ENCODE measurements around the gene PLGRKT. TPM values are rescaled to one million over a fixed set of nuclear protein-coding genes. Genes with fewer than 3 reads are reported as not detected.
"Not testable (repeated sequence)": the region's sequence is repeated elsewhere in the genome, so short reads cannot be mapped to it uniquely, and the experiment has no call there.

The PLGRKT gene
- total RNA-seq, 1 donor from 2014 or later, result 28.5 TPM

DNA sequence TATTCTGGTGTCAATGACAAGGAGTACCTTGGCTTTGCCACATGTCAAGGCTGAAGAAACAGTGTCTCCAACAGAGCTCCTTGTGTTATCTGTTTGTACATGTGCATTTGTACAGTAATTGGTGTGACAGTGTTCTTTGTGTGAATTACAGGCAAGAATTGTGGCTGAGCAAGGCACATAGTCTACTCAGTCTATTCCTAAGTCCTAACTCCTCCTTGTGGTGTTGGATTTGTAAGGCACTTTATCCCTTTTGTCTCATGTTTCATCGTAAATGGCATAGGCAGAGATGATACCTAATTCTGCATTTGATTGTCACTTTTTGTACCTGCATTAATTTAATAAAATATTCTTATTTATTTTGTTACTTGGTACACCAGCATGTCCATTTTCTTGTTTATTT is 32.4 kb upstream of the PLGRKT start:
- TF ChIP-seq, protein P1, sequence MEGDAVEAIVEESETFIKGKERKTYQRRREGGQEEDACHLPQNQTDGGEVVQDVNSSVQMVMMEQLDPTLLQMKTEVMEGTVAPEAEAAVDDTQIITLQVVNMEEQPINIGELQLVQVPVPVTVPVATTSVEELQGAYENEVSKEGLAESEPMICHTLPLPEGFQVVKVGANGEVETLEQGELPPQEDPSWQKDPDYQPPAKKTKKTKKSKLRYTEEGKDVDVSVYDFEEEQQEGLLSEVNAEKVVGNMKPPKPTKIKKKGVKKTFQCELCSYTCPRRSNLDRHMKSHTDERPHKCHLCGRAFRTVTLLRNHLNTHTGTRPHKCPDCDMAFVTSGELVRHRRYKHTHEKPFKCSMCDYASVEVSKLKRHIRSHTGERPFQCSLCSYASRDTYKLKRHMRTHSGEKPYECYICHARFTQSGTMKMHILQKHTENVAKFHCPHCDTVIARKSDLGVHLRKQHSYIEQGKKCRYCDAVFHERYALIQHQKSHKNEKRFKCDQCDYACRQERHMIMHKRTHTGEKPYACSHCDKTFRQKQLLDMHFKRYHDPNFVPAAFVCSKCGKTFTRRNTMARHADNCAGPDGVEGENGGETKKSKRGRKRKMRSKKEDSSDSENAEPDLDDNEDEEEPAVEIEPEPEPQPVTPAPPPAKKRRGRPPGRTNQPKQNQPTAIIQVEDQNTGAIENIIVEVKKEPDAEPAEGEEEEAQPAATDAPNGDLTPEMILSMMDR (IDR thresholded peaks at IDR 0.05; ENCODE audit: insufficient read depth, low read length, poor library complexity, severe bottlenecking), result no peak
- no peak overlapping the region for H3K4me3 ChIP-seq (ENCODE audit: low read depth, low read length)
- no peaks in the 10 kb centered on the region for H3K27me3 ChIP-seq (ENCODE audit: control insufficient read depth, insufficient read depth, low read length)
- no peak for DNase-seq (ENCODE audit: low read depth)
- H3K36me3 ChIP-seq (ENCODE audit: control insufficient read depth, insufficient read depth, low read length), result peaks cover 2% of the 10 kb centered on the region

DNA sequence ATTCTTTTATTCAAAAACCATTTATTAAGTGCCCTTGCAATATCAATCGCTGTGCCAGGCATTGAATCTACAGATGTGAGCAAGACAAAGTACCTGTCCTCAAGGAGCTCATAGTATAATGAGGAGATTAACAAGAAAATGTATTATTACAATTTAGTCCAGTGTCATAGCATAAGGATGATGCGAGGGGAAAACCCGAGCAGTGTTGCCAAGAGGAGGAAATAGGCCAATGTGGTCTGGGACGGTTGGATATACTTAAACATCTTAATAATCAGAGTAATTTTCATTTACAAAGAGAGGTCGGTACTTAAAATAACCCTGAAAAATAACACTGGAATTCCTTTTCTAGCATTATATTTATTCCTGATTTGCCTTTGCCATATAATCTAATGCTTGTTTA is 31.1 kb upstream of the PLGRKT start:
- Histone ChIP-seq H3K4me3 (ENCODE audit: low read depth, low read length) (no peak overlapping the region), H3K36me3 (ENCODE audit: control insufficient read depth, insufficient read depth, low read length) (peaks cover 2% of the 10 kb centered on the region), H3K27me3 (ENCODE audit: control insufficient read depth, insufficient read depth, low read length) (no peaks in the 10 kb centered on the region)
- TF ChIP-seq, protein P1 (IDR thresholded peaks at IDR 0.05; ENCODE audit: insufficient read depth, low read length, poor library complexity, severe bottlenecking), result no peak
- no peak for DNase-seq (ENCODE audit: low read depth)

DNA sequence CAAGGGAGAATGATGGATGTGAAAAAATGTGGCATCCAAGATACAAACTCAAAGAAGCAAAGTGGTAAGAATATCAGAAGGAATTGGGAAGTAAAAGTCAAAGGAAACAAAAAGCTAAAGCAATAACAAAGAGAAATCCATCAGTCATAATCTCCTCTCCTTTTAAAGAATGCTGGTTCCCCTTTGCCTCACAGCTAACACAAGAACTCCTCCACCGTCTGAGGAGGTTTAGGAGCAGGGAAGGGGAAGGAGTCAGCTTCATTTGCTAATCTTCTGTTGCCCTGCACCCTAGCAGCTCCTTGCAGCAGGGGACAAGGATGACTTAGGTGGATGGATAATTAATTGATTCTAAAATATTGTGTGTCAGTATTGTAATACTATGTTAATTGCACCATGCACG is 29.0 kb upstream of the PLGRKT start:
- peaks cover 2% of the 10 kb centered on the region for H3K36me3 ChIP-seq (ENCODE audit: control insufficient read depth, insufficient read depth, low read length)
- no peak for DNase-seq (ENCODE audit: low read depth)
- TF ChIP-seq, protein P1 (IDR thresholded peaks at IDR 0.05; ENCODE audit: insufficient read depth, low read length, poor library complexity, severe bottlenecking), result no peak
- H3K27me3 ChIP-seq (ENCODE audit: control insufficient read depth, insufficient read depth, low read length), result no peaks in the 10 kb centered on the region
- H3K4me3 ChIP-seq (ENCODE audit: low read depth, low read length), result no peak overlapping the region

DNA sequence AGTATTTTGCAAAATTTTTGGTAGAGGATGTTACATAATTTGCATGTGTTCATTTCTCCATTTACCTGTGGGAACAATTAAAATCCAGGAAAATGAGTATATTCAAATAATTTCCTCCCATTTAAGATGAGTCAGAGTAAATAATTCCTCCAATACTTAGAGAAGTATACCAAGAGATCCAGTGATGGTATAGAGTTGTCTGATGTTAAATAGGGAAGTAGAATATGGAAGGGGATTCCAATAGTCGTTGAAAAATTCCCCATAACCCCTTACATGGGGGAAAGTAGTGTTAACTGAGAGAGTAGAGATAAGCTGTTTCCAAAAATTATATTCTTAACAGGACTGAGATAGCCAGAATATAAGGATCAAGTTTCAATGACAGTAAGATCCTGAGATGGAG is 28.3 kb upstream of the PLGRKT start:
- H3K27me3 ChIP-seq (ENCODE audit: control insufficient read depth, insufficient read depth, low read length), result no peaks in the 10 kb centered on the region
- no peak for DNase-seq (ENCODE audit: low read depth)
- no peak overlapping the region for H3K4me3 ChIP-seq (ENCODE audit: low read depth, low read length)
- TF ChIP-seq, protein P1 (IDR thresholded peaks at IDR 0.05; ENCODE audit: insufficient read depth, low read length, poor library complexity, severe bottlenecking), result no peak
- H3K36me3 ChIP-seq (ENCODE audit: control insufficient read depth, insufficient read depth, low read length), result peaks cover 2% of the 10 kb centered on the region

DNA sequence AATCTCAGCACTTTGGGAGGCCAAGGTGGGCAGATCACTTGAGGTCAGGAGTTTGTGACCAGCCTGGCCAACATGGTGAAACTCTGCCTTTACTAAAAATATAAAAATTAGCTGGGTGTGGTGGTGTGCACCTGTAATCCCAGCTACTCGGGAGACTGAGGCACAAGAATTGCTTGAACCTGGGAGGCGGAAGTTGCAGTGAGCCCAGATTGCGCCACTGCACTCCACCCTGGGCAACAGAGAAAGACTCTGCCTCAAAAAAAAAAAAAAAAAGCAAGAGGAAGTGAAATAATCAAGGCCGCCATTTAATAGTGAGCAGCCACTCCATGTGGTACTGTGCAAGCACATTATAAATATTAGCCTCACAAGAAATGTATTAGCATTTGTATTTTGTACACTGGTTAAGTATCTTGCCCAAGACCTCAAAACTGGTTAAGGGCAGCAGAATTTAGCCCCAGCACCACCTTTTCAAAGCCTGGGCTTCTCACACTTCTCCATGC is 27.2 kb upstream of the PLGRKT start:
- not testable (repeated sequence) for H3K36me3 ChIP-seq (ENCODE audit: control insufficient read depth, insufficient read depth, low read length); H3K27me3 ChIP-seq (ENCODE audit: control insufficient read depth, insufficient read depth, low read length); H3K4me3 ChIP-seq (ENCODE audit: low read depth, low read length); DNase-seq (ENCODE audit: low read depth)

DNA sequence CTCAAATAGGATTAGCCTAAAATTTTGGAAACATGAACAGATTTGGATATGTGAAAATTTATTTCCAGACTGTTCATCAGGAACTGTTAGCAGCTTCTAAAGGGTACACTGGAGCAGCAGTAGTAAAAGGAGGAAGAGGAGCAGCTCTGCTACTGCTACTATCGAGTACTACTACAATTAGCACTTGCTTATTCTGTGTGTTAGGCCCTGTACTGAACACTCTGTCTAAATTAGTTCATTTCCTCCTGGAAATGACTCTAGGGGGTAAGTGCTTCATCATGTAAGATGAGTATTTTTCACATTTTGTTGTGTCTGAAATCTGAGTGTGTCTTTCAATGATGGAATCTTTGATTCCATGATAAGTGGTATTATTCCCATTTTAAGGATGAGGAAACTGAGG is 22.4 kb upstream of the PLGRKT start:
- no peaks in the 10 kb centered on the region for H3K27me3 ChIP-seq (ENCODE audit: control insufficient read depth, insufficient read depth, low read length)
- no peak overlapping the region for H3K4me3 ChIP-seq (ENCODE audit: low read depth, low read length)
- TF ChIP-seq, protein P1 (IDR thresholded peaks at IDR 0.05; ENCODE audit: insufficient read depth, low read length, poor library complexity, severe bottlenecking), result no peak
- no peaks in the 10 kb centered on the region for H3K36me3 ChIP-seq (ENCODE audit: control insufficient read depth, insufficient read depth, low read length)
- DNase-seq (ENCODE audit: low read depth), result no peak
